HG03064 (cell line): ENCODE results near the gene UHMK1.

Source experiments
- ATAC-seq: cut with Tn5 transposase; IDR thresholded peaks from one replicate; pipeline ENCODE4 v1.9.1; 2021; ENCODE audit warnings: low read depth; ENCODE audit not compliant: unreplicated experiment

UHMK1 gene

DNA sequence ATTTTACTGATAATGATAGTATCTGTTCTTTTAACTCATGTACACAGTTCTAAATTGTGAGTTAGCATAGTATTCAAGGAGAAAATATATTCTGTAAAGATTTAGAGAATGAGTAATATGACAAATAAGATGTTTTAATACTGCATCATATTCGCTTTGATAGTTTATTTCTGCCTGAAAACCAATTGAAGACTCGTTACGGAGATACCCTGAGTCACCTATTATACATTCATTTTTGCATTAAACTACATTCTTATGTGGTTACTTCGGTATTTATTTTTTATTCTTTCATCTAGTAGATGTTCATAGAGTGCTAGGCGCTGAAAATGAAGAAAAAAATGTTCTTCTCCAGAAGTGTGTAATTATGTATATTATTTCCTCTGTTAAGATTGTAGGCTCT lies 5.3 kb downstream of the UHMK1 start:
- no peak for ATAC-seq

DNA sequence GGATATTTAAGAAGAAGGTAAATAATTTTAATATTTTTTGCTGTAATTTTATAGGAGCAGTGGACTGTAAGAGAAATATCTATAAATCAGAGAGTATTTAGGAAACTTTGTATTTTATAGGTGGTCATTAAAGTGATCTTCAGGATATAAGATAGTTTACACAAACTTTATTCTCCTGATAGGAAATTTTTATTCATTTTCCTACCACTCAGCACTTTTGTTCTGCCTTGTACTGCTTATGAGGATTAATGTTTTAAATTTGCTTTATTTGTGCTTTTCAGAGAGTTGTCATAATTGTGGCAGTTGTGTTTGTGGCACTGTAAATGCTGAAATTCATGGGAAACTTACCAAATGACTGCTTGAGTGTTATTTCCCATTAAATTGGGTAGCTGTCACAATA lies 29.7 kb downstream of the UHMK1 start:
- ATAC-seq: no peak

DNA sequence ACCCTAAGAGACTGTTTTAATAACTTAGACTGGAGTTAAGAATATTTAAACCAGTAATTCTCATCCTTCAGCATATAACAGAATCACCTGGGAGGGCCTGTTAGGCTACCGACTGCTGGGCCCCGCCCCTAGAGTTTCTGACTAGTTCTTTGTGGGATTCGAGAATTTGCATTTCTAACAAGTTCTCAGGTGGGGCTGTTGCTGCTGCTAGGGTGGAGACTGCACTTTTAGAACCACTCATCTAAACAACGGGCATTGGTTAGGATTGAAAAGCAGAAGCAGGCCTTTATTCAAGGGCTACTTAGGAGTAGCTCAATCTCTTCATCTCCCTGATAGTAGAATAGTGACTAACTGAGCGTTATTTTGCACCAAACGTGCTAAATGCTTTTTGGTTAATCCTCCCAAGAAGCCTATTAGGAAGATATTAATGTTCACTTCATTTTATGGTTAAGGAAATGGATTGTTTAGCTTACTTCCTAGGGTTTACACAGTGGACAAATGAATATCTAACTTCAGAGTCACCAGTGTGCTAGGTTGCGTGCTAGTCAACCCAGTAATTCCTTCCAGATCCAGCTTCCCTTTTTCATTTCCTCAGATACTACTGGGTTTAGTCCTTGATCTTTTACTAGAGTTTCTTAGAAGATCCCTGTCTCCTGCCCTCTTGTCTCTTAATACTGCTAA lies 32.8 kb downstream of the UHMK1 start:
- ATAC-seq: peak; percentile 74

DNA sequence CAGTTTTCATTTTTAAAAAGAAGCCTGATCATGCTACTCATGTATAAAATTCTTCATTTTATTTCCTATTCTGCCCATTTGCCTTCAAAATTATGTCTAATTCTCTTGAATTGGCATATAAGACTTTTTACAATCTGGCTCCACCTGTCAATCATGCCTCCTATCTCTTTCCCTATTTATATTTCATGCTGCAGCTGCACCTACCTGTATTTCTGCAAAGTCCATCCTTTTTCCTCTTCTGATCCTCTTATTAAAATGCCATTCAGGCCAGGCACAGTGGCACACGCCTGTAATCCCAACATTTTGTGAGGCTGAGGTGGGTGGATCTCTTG lies 33.3 kb downstream of the UHMK1 start:
- no peak for ATAC-seq

DNA sequence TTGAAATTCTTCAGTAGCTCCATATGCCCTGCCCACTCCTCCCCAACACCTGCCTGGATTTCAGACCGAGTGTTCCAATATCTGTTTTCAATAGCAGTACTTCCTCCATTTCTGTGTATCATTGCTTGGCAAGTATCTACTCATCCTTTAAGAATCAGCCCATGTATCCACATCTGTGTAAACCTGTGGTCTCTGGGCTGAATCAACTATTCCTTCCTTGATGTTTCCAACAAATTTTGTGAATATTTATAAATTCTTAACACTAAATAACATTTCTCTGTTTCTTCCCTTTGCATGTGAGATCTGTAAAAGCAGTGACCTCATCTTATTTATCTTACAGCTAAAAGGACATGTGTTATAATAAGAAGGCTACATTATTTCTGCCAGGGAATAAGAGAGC lies 37.9 kb downstream of the UHMK1 start:
- ATAC-seq: no peak

DNA sequence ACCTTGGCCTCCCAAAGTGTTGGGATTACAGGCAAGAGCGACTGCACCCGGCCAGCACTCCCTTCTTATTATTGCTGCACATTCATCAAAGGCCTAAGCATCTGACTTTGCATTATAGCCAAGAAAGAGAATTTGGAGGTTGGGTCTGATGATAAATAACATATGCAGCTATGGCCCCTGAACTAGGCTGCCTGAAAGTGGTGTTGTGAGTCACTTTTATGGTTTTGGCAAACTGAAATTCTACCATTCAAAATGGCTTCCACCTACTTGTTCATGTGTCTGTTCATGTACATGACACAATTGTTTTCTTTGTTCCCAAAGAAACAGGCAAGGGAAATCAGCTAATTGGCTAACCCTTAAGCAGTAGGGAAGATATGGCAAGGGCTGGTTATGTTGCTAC lies 38.9 kb downstream of the UHMK1 start:
- no peak for ATAC-seq

DNA sequence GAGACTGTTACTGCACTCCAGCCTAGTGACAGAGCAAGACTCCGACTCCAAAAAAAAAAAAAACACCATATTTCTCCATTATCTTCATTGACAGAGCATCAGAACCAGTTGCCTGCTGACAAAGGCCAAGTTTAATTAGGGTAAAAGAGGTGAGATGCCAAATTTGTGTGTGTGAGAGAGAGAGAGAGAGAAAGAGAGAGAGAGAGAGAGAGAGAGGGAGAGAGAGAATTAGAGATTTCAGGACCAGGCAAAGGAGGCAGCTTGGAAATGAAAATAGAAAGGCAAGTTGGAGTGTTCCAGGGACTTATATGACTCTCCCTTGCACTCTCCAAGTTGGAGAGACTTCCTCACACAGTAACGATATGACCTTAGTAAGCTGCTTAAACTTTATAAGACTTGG lies 39.6 kb downstream of the UHMK1 start:
- ATAC-seq: no peak

DNA sequence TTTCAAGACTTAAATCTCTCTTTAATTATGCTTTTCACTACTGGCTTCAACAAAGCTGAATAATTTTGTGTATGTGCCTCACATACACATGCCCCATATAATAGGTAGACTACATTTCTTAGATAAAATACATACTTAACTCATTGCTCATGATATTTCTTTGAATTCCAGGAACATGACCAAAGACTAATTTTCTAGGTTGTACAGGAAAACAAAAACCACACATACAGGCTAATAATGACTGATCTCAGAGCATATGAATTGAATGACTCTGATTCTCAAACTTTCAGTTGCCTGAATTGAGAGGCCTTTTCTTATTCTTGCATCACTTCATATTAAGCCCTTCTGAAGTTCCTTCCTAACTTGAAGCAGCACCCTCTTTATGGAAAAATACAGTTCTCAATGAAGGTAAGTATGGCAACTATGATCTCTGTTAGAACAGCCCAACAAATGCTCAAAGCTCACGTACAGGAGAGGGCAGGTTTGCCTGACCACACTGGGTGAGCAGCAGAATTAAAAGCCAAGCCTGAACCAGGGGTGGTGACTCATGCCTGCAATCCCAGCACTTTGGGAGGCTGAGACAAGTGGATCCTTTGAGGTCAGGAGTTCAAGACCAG lies 41.3 kb downstream of the UHMK1 start:
- no peak for ATAC-seq

DNA sequence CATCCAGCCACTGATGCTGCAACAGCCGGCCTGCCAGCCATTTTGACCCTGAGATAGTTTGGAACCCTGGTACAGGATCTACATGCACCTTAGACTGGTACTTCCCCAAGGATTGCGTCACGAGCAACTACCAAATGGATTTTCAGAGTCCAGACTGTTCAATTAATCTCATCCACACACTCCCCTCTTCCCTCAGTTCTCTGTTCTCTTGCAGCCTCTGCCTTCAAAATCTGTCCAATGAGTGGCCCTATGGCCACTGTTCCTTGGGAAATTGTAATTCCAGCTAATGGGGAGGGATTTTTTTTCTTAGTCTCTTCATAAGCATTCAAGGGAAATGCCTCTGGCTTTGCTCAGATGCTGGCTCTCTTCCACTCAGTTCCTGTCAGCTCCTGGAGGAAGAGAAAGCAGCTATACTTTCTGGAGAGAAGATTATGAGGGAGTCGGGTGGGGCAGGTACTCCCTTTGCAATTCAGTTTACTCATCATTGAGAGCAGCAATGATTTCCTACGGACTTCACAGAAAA lies 44.1 kb downstream of the UHMK1 start:
- no peak for ATAC-seq

DNA sequence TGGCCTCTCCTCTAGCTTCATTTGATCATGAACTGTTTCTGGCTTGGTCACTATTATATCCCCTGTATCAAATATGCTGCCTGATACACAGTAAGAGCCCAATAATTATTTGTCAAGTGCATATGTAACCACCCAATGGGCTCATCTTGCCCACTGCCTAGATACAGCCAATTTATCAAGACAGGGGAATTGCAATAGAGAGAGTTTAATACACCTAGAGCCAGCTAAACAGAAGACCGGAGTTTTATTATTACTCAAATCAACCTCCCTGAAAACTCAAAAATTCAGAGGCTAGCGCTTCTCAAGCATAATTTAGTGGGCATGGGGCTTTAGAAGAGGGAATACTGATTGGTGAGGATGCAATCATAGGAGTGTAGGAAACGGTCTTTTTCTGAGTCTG lies 45.6 kb downstream of the UHMK1 start:
- ATAC-seq: no peak

DNA sequence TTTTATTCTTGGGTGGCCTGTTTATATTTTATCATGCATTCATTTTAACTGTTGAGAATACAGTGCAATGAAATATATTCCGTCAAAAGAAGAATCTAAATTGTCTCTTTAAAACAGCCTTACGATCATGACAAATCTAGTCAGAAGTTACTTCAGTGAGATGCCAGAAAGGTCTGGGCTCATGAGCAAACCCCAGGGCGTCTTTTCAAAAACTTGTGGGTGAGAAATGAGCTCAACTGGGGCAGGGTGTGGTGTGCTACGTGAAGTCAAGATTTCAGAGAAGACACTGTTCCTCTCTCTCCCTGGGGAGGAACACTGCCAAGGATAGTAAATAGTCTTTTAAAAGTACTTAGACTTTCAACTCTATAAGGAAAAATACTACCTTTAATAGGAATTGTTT lies 50.6 kb downstream of the UHMK1 start:
- ATAC-seq: no peak

DNA sequence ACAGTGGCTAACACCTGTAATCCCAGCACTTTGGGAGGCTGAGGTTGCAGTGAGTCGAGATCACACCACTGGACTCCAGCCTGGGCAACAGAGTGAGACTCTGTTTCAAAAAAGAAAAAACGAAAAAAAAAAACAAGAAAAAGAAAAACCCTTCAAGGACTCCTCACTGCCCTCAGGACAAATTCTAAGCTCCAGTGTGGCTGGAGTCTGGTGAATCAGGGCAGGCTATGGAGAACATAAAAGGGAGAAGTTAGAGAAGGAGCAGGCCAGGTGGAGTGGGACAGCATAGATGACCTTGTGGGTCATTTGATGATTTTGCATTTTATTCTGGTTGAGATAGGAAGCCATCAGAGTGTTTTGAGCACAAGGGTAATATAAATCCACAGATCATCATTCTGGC lies 51.4 kb downstream of the UHMK1 start:
- no peak for ATAC-seq

DNA sequence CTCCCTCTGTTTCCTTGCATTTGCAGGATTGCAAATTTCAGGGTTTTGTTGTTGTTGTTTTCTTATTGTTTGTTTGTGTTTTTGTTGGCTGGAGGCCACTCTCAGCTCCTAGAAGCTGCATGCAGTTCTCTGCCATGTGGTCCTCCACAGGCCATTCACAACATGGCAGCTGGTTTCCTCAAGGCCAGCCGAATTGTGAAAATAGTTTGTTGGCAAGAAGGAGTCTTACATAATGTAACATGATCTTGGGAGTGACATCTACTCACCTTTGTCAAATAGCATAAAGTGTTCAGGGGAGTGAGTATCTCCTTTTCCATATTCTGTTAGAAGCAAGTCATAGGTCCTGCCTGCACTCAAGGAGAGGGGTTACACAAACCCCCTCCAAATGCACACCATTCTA lies 53.3 kb downstream of the UHMK1 start:
- ATAC-seq: no peak

DNA sequence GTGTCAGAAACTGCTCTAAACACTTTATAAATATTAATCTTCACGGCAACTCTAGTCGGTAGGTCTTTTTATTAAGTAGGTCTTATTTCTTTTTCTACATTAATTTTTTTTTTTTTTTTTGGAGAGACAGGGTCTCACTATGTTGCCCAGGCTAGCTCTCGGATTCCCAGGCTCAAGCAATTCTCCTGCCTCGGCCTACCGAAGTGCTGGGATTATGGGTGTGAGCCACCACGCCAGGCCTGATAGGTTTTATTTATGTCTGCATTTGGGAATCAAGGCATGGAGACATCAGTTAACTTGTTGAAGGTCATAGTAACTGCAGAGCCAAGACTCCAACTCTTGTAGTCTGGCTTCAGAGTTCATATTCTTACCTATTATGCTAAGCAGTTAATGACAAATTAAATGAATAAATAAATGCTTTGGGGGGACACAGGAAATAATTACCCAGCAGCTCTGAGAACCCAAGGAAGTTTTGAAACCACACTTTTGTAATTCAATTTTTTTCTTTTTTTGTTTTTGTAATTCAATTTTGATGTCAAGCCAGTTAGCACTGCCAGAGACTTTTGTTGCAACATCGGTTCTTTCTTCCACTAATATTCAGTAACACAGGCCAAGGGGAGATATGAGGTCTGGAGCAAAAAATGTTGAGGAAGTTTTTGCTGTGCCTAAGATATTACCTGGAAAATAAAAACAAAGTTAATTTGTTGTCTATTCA lies 54.5 kb downstream of the UHMK1 start:
- ATAC-seq: no peak

DNA sequence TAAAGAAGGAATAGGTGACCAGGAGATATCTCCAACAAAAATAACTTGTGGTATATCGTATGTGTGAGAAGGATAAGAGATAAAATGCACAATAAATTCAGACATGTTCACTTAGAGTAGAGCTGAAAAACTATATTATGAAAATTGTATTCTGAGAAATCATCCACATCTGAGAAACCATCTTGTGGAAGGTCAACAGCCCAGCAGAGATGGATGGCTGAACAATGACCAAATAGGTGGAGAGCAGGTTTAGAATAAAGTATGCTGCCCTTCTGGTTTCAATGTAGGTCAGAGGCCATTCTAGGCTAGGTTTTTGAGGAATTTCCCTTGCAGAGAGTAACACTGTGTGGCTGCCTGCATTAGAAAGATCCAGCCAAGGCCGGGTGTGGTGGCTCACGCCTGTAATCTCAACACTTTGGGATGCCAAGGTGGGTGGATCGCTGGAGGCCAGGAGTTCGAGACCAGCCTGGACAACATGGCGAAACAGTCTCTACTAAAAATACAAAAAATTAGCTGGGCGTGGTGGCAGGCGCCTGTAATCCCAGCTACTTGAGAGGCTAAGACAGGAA lies 55.1 kb downstream of the UHMK1 start:
- no peak for ATAC-seq

DNA sequence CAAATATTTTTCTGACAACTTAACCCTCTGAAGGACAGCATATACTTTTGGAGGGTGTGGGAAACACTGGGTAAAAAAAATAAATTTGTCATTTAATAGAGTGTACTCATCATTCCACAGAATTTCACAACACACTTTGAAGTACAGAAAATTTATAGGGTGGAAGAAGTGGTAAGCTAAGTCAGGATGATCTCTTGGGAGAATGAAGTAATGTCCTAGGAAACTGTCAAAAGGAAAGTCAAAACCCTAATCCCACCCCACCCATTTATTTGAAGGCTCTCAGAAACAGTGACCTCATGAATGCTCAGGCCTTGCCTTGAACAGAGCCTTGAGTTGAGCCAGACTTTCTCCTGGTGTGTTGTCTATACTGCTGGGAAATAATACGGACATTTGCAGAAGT lies 56.6 kb downstream of the UHMK1 start:
- ATAC-seq: no peak

DNA sequence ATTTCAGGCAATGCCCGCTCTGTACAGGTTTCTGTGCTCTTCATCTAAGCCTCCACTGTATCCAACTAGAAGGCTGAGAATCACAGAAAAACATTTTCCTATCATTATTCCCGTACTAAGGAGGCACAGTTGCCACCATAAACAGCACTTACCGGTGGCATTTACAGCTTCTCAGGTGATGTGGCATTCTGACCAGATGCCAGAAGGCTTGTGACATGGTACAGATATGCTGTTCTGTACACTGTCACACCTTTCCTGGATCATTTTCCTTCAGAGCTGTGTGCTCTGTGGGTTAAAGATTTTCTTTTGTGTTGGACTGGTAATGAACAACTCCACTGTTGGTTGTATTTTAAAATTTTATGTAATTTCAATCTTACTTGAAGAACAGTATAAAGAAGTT lies 59.9 kb downstream of the UHMK1 start:
- ATAC-seq: no peak

DNA sequence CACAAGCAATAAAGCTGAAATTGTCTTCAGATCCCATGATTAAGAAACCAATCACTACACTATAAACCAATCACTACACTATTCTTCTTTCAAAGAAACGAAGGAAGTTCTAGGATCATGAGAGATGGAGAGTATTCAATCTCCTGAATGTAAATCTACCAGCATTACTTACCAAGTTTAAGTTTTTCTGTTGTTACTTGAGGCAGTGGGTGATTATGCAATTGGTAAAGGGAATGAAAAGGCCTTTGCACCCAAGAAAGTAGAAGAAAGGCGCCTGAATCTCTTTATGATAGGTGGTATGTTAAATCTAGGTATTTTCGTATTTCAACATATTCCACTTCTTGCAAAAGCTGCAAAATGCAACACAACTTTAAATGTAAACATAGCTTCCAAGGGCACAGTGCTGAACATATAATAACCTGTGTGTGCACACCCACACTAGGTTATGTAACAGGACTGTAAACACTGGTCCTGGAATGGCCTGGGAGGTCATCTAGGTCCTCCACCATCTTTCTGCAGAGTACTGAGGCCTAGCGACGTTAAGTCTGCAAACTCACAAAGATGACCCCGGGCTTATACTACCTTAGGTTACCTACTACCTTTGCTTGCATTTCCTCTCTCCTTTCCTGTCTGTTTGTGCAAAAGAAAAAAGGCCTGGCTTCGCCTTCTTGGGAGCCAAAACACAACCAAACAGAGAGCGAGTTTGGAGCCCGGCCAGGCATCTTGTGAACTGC lies 62.9 kb downstream of the UHMK1 start:
- no peak for ATAC-seq

DNA sequence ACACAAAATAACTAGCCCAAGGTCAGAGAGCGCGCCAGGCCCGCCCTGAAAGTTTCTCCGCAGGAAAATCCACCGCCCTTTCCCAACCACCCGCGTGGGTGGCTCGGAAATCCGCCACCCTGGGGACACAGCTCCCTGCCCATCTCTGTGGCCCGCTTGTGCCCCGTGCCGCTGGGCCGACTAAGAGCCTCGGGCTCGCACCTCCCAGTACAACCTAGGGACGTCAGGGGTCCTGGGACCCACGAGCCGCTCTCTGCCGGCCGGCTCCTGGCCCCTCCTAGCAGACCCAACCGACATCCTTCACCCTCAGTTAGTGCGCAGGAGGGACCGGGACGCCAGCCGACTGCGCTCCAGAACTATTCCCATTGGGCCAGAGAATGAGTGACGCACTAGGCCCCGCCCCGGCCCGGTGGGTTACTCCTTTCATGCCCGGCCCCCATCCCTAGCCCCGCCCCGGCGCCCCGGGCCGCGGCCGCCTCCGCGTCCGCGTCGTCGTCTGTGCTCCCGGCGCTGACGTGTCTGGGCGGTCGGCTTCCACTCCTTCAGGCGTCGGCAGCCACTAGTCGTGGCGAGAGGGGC lies 63.5 kb downstream of the UHMK1 start:
- ATAC-seq: peak; percentile 93

DNA sequence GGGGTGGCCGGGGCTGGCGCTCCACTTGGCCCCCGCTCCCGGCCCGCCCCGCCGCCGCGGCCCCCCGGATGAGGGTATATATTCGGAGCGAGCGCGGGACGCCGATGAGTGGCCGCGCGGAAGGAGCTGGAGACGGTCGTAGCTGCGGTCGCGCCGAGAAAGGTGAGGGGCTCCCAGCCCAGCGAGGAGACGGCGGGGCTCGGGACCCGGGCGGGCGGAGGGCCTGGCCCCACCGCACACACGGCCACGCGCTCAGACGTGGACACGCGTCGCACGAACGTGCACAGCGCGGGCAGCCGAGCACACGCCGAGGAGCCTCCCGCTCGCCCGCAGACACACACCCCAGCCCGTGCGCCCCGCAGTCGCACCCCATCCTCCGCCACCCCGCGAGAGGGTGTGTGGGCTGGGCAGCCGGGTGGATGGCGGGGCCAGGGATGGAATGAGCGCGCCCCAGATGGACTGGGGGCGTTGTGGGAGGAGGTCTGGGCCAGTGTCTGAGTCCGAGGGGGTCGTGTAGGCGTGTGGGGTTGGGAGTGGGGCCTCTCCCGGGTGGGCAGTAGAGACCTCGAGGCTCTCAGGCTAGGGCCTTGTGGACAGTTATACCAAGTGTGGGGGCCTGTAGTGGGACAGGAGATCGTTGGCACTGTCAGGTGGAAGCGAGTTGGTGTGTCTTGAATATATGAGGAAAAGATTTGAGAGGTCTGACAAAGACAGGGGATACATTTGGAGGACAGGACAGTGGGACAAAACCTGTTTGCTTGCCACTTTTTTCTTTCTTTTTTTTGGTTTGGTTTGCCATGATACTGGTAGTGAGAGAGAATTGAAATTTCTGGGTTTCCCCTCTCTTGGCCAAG lies 64.2 kb downstream of the UHMK1 start, which contains the start of gene UAP1:
Gene UAP1 (plus strand): TSS at position 107 of the 854 bp plus-strand sequence. CDS start 4,347 bp downstream, outside the sequence.
- ATAC-seq: peak; percentile 38
